Endothelial cell of umbilical vein (primary cell): ENCODE data around the gene SH3BP4.

Experiments
- EZH2 ChIP-seq: IDR thresholded peaks from 2 replicates; pipeline ENCODE4 v1.6.1; 2012; ENCODE audit warnings: borderline replicate concordance, low read depth, mild to moderate bottlenecking, moderate library complexity, low read length, inconsistent platforms; ENCODE audit not compliant: severe bottlenecking
- FOS ChIP-seq: IDR thresholded peaks from 2 replicates; pipeline ENCODE4 v1.6.1; 2011; ENCODE audit warnings: mild to moderate bottlenecking, low read length, moderate library complexity, borderline replicate concordance; ENCODE audit not compliant: insufficient read depth
- GATA2 ChIP-seq: IDR thresholded peaks from 2 replicates; pipeline ENCODE4 v1.7.0; 2011; ENCODE audit warnings: low read depth, mild to moderate bottlenecking, moderate library complexity, mixed read lengths, low read length; ENCODE audit not compliant: insufficient read length, insufficient read depth
- JUN ChIP-seq: IDR thresholded peaks from 2 replicates; pipeline ENCODE4 v1.6.1; 2011; ENCODE audit warnings: borderline replicate concordance, low read depth; ENCODE audit not compliant: insufficient read length, insufficient read depth
- POLR2A ChIP-seq: IDR thresholded peaks from 2 replicates; pipeline ENCODE4 v1.6.1; 2012; ENCODE audit warnings: low read depth, mild to moderate bottlenecking, control low read depth, low read length
- POLR2AphosphoS5 ChIP-seq: IDR thresholded peaks from 2 replicates; pipeline ENCODE4 v1.6.1; 2012; ENCODE audit warnings: low read depth, mild to moderate bottlenecking, control low read depth, low read length, moderate library complexity; ENCODE audit not compliant: insufficient read depth

DNA sequence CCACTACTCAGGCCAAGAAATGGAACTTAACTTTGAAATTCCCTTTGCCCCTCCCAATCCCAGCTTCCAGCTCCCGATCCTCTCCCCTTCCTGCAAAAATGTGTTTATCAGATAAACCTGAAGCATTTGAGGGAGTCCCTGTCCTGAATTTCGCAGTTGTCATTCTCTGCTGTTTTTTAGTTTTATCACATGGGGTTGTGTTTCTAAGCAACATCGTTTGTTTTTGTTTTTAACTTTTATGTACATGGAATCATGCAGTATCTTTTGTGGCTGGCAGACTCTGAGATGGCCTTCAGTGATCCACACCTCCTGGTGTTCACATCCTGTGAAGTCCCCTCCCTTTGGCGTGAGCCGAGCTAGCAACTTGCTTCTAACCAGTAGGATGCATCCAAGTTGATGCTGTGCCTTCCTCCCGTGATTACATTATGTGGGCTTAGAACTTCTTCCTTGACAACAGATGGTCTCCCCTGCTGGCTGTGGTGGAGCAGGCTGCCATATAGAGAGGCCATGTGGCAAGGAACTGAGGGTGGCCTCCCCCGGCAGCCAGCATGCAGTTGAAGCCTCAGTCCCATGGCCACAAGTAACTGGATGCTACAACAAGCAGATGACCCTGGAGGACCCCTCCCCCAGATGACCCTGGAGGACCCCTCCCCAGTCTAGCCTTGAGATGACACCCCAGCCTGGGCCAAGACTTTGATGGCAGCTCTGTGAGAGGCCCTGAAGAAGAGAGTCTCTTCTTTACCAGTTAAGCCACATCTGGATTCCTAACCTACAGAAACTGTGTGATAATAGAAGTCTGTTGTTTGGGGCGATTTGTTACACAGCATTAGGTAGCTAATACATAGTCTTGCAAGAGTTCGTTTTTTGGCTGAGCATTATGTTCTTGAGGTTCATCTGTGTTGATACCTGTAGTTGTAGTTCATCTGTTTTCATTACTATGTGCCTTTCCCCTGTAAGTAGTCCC is 27.7 kb downstream of the SH3BP4 start:
- TF ChIP-seq GATA2 (no peak), FOS (no peak), POLR2AphosphoS5 (no peak), JUN (no peak), EZH2 (no peak), POLR2A (no peak)
